ENCODE data around the gene NAP1L4. TPM values are rescaled to one million over a fixed set of nuclear protein-coding genes. Genes with fewer than 3 reads are reported as not detected.

NAP1L4 gene
- total RNA-seq, 1 experiment from 2014 or later: 140 TPM

DNA sequence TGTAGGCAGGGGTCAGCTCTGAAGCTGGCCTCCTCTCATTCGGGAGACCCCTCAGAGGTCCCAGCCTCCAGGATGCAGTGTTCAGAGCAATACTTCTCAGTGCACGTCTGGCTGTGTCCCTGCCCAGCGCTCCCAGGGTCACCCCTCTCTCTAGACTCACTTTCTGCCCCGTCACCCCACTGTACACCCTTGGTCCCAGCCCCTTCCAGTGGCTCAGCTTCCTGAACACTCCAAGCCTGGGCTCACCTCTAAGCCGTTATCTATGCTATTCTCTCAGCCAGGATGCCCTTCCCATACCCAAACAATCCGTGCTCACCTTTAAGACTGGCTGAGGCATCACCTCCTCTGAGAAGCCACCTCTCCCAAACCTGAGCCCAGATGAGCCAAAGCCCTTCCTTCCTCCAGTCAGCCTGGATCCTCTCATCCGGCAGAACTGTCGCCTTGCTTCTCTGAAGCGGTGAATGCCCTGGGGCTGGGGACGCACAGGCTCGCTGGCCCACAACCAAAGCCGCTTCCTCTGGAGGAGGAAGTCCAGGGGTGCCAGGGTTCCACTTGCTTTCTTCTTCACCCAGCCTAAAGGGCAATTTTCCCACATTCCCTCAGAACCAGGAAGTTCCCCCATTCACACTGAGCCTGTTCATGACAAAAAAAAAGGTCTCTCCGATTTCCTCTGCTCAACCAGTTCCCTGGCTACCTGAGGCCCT, 92.9 kb downstream of the NAP1L4 start:
- no peak for DNase-seq
- peaks cover 3% of the 10 kb centered on the region for H3K9me3 Mint-ChIP-seq (ENCODE audit: low read depth, unreplicated experiment)
- peak overlapping the region; percentile 74 for H3K27ac Mint-ChIP-seq (ENCODE audit: unreplicated experiment)
- H3K4me1 Mint-ChIP-seq (ENCODE audit: low read depth, unreplicated experiment): peaks cover 48% of the 10 kb centered on the region
- no TSS peak for BruUV-seq (replicated peaks)
- H3K4me3 Mint-ChIP-seq (ENCODE audit: low read depth, unreplicated experiment): peak overlapping the region; percentile 40
- no peaks in the 10 kb centered on the region for H3K27me3 Mint-ChIP-seq (ENCODE audit: unreplicated experiment)
- CTCF ChIA-PET: no interaction called here
- TF ChIP-seq, protein P1, sequence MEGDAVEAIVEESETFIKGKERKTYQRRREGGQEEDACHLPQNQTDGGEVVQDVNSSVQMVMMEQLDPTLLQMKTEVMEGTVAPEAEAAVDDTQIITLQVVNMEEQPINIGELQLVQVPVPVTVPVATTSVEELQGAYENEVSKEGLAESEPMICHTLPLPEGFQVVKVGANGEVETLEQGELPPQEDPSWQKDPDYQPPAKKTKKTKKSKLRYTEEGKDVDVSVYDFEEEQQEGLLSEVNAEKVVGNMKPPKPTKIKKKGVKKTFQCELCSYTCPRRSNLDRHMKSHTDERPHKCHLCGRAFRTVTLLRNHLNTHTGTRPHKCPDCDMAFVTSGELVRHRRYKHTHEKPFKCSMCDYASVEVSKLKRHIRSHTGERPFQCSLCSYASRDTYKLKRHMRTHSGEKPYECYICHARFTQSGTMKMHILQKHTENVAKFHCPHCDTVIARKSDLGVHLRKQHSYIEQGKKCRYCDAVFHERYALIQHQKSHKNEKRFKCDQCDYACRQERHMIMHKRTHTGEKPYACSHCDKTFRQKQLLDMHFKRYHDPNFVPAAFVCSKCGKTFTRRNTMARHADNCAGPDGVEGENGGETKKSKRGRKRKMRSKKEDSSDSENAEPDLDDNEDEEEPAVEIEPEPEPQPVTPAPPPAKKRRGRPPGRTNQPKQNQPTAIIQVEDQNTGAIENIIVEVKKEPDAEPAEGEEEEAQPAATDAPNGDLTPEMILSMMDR (IDR thresholded peaks at IDR 0.05; ENCODE audit: unreplicated experiment): no peak
- peaks cover 45% of the 10 kb centered on the region for H3K36me3 Mint-ChIP-seq (ENCODE audit: insufficient read depth, unreplicated experiment)
- intact Hi-C loops (cut with micrococcal nuclease; ENCODE audit: unreplicated experiment): no loop called here

DNA sequence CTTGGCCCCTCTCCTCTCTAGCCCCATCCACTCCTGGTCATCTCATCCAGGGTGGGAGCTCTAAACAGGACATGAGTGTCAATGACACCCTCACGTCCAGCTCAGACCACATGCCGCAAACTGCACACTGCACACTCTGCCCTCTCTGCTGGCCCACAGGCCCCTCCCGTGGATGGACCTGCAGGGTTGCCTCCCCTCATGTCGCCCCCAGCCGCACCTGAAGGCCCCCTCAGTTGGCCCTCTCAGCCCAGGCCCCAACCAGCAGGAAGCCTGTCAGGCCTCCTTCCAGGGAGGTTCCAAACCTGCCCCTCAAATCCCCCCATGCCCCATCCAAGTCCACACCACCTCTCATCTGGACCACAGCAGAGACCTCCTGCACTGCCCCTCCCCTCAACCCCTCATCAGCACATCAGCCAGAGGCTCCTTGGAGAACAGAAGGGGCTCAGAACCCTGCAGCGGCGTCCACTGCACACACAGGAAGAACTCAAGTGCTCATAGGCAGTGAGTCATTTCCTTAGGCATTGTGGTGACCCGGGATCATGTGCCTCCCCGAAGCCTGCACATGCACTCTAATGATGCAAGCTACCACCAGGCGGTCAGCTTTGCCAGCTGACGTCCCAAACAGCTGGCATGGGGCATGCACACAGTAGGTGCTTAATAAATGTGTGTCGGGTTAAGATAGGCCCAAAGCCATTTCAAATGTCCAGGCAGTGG, 93.6 kb downstream of the NAP1L4 start:
- peaks cover 39% of the 10 kb centered on the region for H3K36me3 Mint-ChIP-seq (ENCODE audit: insufficient read depth, unreplicated experiment)
- H3K27me3 Mint-ChIP-seq (ENCODE audit: unreplicated experiment): no peaks in the 10 kb centered on the region
- CTCF ChIA-PET: interaction anchor here (1.0 kb wide), 1 partner anchor 32 kb away, joined by 4 read pairs; no protein-coding TSS in a partner anchor
- TF ChIP-seq, protein P1 (IDR thresholded peaks at IDR 0.05; ENCODE audit: unreplicated experiment): no peak
- peaks cover 3% of the 10 kb centered on the region for H3K9me3 Mint-ChIP-seq (ENCODE audit: low read depth, unreplicated experiment)
- peak; percentile 73 for DNase-seq
- no TSS peak for BruUV-seq (replicated peaks)
- peak overlapping the region; percentile 21 for H3K4me3 Mint-ChIP-seq (ENCODE audit: low read depth, unreplicated experiment)
- peaks cover 41% of the 10 kb centered on the region for H3K4me1 Mint-ChIP-seq (ENCODE audit: low read depth, unreplicated experiment)
- intact Hi-C loops (cut with micrococcal nuclease; ENCODE audit: unreplicated experiment): no loop called here
- H3K27ac Mint-ChIP-seq (ENCODE audit: unreplicated experiment): peak overlapping the region; percentile 74

GRCh38 chr11:2897048-2897447, 95.1 kb downstream of the NAP1L4 start:
- DNase-seq: no peak
- intact Hi-C loops (cut with micrococcal nuclease; ENCODE audit: unreplicated experiment): no loop called here
- H3K4me3 Mint-ChIP-seq (ENCODE audit: low read depth, unreplicated experiment): no peak overlapping the region
- CTCF ChIA-PET: no interaction called here
- TF ChIP-seq, protein P1 (IDR thresholded peaks at IDR 0.05; ENCODE audit: unreplicated experiment): no peak
- H3K36me3 Mint-ChIP-seq (ENCODE audit: insufficient read depth, unreplicated experiment): peaks cover 39% of the 10 kb centered on the region
- H3K9me3 Mint-ChIP-seq (ENCODE audit: low read depth, unreplicated experiment): peaks cover 3% of the 10 kb centered on the region
- BruUV-seq (replicated peaks): no TSS peak
- no peaks in the 10 kb centered on the region for H3K27me3 Mint-ChIP-seq (ENCODE audit: unreplicated experiment)
- H3K27ac Mint-ChIP-seq (ENCODE audit: unreplicated experiment): no peak overlapping the region
- H3K4me1 Mint-ChIP-seq (ENCODE audit: low read depth, unreplicated experiment): peaks cover 44% of the 10 kb centered on the region

- intact Hi-C loops (cut with micrococcal nuclease; ENCODE audit: unreplicated experiment): no loop called here
These were observed 96.1 kb downstream of the NAP1L4 start for GRCh38 chr11:2896047-2896446.

More at GRCh38 chr11:2896047-2896446, 96.1 kb downstream of the NAP1L4 start:
- no peak overlapping the region for H3K4me3 Mint-ChIP-seq (ENCODE audit: low read depth, unreplicated experiment)
- TF ChIP-seq, protein P1 (IDR thresholded peaks at IDR 0.05; ENCODE audit: unreplicated experiment): no peak
- H3K9me3 Mint-ChIP-seq (ENCODE audit: low read depth, unreplicated experiment): peaks cover 3% of the 10 kb centered on the region
- H3K27me3 Mint-ChIP-seq (ENCODE audit: unreplicated experiment): no peaks in the 10 kb centered on the region
- H3K36me3 Mint-ChIP-seq (ENCODE audit: insufficient read depth, unreplicated experiment): peaks cover 42% of the 10 kb centered on the region
- CTCF ChIA-PET: interaction anchor here (0.6 kb wide), 1 partner anchor 205 kb away, joined by 5 read pairs; no protein-coding TSS in a partner anchor
- H3K4me1 Mint-ChIP-seq (ENCODE audit: low read depth, unreplicated experiment): peaks cover 48% of the 10 kb centered on the region
- no peak overlapping the region for H3K27ac Mint-ChIP-seq (ENCODE audit: unreplicated experiment)
- no TSS peak for BruUV-seq (replicated peaks)
- no peak for DNase-seq

Other genes starting within 250 kb of the NAP1L4 start
- gene CDKN1C, start 106.6 kb downstream of the NAP1L4 start, total RNA-seq (2022): 2.2 and 2.4 TPM in 2 replicates
- 111 and 142 TPM in 2 replicates for gene PHLDA2, start 62.9 kb downstream of the NAP1L4 start, total RNA-seq (2022)
- gene CARS1, start 65.1 kb upstream of the NAP1L4 start, total RNA-seq (2022): 67.6 and 80.1 TPM in 2 replicates
- 6.1 and 7.1 TPM in 2 replicates for gene OSBPL5, start 173.0 kb upstream of the NAP1L4 start, total RNA-seq (2022)
- not detected in 2 replicates for gene MRGPRG, start 226.5 kb upstream of the NAP1L4 start, total RNA-seq (2022)
- not detected in 2 replicates for gene MRGPRE, start 240.1 kb upstream of the NAP1L4 start, total RNA-seq (2022)

All from Calu3 (cell line).